GM12865 (cell line): Measurements from ENCODE around the gene POLR1E.
"Not testable (repeated sequence)": the region's sequence is repeated elsewhere in the genome, so short reads cannot be mapped to it uniquely, and the experiment has no call there.

Source experiments
- DNase-seq: peaks from one replicate; pipeline ENCODE4 v3.0.0; 2010; ENCODE audit warnings: low read depth
- H3K4me3 ChIP-seq: 2 replicates; pipeline ENCODE4 v1.5.1; 2011; ENCODE audit warnings: mild to moderate bottlenecking, low read depth, low read length, control low read depth
- TF ChIP-seq, protein P1 (sequence below): IDR thresholded peaks from 2 replicates; pipeline ENCODE4 v1.5.1; 2011; ENCODE audit warnings: low read length, control low read depth, low read depth, inconsistent platforms; ENCODE audit not compliant: insufficient read depth; ENCODE audit errors: missing control alignments

The POLR1E gene

DNA sequence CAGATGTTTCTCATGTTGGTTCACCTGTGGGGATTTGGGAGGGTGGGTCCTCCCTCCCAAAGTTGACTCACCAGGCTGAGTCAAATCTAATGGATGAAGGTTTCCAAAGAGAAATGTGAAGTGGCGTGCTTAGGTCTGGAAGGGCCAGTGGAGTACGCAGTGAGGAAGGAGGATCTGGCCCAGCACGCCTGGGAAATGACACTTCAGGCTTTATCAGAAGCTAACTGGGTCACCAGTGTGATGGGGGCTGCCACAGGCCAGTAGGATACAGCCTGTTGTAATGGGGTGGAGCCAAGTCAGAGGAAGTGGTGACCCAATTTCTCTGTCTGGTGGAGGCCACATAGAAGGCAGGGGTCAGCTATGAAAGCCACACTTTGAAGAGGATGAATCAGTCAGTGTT lies 18.0 kb downstream of the POLR1E start:
- peak; percentile 29 for DNase-seq
- TF ChIP-seq, protein P1, sequence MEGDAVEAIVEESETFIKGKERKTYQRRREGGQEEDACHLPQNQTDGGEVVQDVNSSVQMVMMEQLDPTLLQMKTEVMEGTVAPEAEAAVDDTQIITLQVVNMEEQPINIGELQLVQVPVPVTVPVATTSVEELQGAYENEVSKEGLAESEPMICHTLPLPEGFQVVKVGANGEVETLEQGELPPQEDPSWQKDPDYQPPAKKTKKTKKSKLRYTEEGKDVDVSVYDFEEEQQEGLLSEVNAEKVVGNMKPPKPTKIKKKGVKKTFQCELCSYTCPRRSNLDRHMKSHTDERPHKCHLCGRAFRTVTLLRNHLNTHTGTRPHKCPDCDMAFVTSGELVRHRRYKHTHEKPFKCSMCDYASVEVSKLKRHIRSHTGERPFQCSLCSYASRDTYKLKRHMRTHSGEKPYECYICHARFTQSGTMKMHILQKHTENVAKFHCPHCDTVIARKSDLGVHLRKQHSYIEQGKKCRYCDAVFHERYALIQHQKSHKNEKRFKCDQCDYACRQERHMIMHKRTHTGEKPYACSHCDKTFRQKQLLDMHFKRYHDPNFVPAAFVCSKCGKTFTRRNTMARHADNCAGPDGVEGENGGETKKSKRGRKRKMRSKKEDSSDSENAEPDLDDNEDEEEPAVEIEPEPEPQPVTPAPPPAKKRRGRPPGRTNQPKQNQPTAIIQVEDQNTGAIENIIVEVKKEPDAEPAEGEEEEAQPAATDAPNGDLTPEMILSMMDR = no peak
- H3K4me3 ChIP-seq = no peak overlapping the region

DNA sequence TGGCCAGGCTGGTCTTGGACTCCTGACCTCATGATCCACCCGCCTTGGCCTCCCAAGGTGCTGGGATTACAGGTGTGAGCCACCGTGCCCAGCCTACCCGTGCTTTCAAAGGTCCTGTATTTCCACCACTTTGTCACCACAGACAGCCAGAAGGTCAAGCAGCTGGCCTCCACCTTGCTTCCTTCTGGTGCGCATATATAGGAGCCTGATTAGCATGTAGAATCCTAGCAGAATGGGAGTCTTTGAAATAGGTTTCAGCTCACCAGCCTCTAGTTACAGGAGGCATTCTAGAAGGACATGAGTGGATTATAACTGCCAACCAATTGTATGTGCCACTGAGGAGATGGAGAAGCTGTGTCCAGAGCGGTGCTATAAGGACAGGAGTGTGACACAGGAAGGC lies 18.9 kb downstream of the POLR1E start:
- DNase-seq = no peak
- TF ChIP-seq, protein P1 = no peak
- H3K4me3 ChIP-seq = no peak overlapping the region

DNA sequence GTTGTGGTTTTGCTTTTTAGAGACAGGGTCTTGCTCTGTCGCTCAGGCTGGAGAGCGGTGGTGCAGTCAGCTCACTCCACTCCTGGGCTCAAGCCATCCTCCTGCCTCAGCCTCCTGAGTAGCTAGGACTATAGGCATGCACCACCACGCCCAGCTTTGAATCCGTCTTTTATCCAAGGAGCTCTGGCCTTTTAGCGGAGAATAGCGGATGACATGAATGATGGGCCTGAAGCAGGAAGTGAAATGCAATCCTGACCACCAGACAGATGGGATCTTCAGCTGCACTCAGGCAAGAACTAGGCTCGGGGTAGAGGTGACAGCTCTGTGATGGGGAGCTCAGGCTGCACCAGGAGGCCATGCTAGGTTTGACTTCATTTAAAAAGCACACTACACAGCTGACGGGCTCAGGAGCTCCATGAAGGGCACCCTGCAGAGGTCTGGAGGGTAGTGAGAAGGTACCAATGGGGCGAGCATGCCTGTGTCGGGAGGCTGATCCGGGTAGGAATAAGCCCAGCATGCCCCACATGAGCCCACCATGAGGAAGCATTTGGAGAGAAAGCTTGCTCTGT lies 21.9 kb downstream of the POLR1E start:
- H3K4me3 ChIP-seq = no peak overlapping the region
- TF ChIP-seq, protein P1 = no peak
- DNase-seq = no peak

DNA sequence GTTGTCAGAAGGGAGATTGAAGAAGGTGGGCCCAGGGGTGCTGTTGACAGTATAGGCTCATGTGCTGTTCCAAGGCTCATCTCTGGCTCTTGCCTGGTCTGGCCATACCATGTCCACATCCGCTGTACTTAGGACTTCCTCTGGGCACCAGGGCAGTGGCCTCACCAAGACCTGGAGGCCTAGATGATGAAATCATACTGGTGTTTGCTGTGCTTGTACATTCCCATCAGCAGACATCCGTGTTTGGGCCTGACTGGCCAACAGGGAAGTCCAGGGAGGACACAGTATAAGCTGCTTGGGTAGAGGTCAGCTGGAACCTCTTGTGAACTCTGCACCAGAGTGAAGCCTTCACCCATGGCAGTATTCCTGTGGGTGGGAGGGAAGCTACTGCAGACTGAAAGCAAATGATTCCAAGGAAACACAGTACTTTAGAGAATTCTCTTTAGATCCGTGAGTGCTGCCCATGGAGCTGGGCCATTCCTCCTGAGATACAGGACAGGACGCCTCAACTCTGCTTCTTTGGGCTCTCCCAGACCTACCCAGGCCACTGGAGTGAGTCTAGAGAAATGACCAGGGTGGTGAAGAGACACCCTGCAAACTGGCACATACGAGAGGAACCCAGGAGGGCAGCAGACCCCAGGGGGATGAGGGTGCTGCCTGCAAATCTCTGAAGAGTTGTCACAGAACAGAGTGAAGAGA lies 22.5 kb downstream of the POLR1E start:
- H3K4me3 ChIP-seq = no peak overlapping the region
- no peak for DNase-seq

DNA sequence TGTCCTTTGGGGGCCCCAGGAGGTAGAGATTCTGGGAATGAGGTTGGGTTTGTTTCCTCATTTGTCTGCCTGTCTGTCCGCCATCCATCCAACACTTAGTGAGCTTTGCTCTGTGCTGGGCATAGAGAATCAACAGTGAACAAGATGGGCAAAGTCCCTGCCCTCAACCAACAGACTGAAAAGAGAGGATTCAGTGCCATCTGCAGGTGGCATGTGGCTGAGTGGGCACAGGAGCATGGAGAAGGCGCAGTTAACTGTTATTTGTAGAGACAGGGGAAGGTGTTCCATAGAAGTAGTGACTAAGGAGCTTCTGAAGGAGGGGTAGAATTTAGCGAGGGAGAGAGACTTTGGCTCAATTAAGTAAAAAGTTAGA lies 23.1 kb downstream of the POLR1E start:
- H3K4me3 ChIP-seq = no peak overlapping the region
- DNase-seq = no peak
- TF ChIP-seq, protein P1 = no peak

More for the DNA sequence above, 22.5 kb downstream of the POLR1E start:
- TF ChIP-seq, protein P1 = no peak

DNA sequence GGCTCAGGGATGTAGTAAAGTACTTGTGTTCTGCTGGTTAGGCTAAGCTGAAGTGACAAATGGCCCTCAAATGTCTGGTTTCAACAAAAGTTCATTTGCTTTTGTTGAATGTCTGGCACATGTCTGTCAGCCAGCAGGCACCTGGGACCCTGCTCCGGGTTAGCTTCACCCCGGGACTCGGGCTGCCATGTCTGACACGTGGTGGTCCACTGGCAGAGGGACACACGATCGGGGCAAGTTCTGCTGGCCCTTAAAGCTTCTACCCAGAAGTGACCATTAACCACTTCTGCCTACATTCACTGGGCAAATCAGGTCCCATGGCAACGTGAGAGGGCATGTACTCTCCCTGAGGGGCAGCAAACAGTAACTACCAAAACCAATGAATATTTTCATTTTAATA lies 23.8 kb downstream of the POLR1E start:
- H3K4me3 ChIP-seq = no peak overlapping the region
- TF ChIP-seq, protein P1 = no peak
- no peak for DNase-seq

DNA sequence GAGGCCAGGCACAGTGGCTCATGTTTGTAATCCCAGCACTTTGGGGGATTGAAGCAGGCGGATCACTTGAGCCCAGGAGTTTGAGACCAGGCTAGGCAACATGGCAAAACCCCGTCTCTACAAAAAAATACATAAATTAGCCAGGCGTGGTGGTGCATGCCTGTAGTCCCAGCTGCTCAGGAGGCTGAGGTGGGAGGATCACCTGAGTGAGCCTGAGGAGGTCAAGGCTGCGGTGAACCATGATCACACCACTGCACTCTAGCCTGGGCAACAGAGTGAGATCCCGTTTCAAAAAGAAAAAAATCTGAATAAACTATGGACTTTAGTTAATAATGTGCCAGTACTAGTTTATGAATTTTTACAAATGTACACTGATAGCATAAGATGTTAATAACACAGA lies 24.3 kb downstream of the POLR1E start:
- DNase-seq, H3K4me3 ChIP-seq: not testable (repeated sequence)
